Body of pancreas (tissue), 4 donors: ENCODE results near the gene MIER1.

Experiments
- CTCF ChIP-seq, 7 experiments: fragments of 450-650 bp in 4 of 7; fragments of 200-600 bp in 3 of 7; sonication (generic) in 3 of 7; IDR thresholded peaks; one replicate each; pipeline ENCODE4 v1.5.1; 2016 to 2019; ENCODE audit warnings: antibody characterized with exemption in 7 of 7
- POLR2A ChIP-seq, 3 donors: fragments of 450-650 bp; IDR thresholded peaks; one replicate each; pipeline ENCODE4 v1.6.1; 2016; ENCODE audit warnings: antibody characterized with exemption in 3 of 3, mild to moderate bottlenecking in 2 of 3

- TF ChIP-seq CTCF (IDR thresholded peaks at IDR 0.05): no peak
- TF ChIP-seq POLR2A (IDR thresholded peaks at IDR 0.05): no peak
These were observed 35.8 kb upstream of the MIER1 start for GRCh38 chr1:66889030-66889429.
